ENCODE data around the gene FLACC1. TPM values are rescaled to one million over a fixed set of nuclear protein-coding genes. Genes with fewer than 3 reads are reported as not detected.

Gene FLACC1
- total RNA-seq, 1 donor from 2014 or later, result 6.5 TPM

DNA sequence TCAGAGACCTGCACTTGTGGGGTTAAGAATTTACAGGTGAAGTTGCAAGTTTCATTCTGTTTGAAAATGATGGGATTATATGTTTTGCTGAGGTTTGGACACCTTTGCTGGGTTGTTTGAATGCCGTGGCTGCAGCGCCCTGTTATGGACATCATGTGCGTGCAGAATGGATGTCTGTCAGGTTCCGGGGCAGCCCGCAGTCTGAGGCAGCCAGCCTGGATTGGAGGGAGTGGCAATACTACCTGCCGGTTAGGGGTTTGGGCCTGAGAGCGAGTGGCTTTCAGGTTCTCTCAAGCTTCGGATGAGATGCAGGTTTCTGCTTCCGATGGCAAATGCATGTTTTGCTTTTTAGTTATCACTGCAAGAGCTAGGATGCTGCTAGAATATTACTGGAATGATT is 95.7 kb downstream of the FLACC1 start:
- intact Hi-C loops (cut with DNase I), result no loop called here
- no peak for ATAC-seq
- no peak for DNase-seq (ENCODE audit: missing footprints)

DNA sequence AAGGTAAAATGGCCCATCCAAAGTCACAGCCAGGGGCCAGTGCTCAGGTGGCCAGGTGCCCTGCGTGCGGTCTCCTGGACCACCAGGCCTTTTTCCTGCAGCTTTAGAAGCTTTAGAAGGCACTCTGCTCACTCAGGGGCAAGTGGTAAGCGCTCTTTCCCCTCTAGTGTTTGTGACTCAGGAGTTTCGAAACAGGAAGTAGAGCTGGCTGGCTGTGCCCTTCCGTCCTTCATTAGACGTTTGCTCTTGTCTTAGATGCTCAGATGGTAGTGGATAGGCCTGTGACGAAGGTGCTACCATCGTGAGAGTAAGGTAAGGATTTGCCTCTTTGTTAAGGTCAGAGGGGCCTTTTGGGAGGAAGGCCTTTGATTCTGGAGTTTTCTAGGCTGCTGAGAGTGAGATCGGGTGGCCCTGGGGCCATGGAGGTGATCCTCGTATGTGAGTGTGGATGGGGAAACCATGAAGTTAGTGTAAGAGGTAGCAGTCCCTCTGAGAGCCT is 96.8 kb downstream of the FLACC1 start, which contains the start of gene CASP8:
Gene CASP8 (plus strand): TSS at position 235 of the 499 bp plus-strand sequence. CDS start 5,951 bp downstream, outside the sequence.
- ATAC-seq (no peak), DNase-seq (ENCODE audit: missing footprints) (peak; percentile 73)
- intact Hi-C loops (cut with DNase I), result no loop called here

DNA sequence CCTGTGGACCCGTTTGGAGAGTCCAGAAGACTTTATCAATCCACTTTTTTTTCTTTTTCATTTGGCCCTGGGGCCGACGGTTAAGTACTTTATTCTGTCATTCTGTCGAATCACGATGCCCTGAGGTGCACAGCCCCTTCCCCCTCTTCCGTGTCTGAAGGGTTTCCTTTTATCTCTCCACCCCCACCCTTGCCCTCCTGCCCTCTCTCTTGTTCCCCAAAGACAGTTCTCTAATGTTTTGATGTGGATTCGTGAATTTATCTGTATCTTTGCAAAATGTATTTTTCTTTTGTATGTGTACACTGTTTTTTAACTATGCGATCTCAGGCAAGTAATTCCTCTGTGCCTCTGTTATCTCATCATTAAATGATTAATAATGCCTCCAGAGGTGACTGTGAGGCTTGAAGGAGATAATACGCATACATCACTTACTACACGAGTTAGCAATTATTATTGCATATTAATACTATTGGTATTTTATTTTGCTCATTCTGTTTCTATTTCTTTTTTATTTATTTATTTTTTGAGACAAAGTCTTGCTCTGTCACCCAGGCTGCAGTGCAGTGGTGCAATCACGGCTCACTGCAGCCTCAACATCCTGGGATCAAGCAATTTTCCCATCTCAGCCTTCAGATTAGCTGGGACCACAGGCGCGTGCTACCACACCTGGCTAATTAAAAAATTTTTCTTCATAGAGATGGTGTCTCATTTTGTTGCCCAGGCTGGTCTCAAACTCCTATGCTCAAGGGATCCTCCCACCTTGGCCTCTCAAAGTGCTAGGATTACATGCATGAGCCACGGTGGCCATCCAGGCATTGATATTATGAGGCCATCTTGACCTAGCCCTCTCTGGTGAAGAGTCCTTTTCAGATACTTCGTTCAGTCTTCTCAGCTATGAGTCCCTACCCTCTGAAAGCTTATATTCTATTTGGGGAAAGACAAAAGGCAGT is 98.2 kb downstream of the FLACC1 start:
- intact Hi-C loops (cut with DNase I), result loop anchor here (5.0 kb wide), 1 partner anchor 103 kb away; no protein-coding TSS in a partner anchor
- DNase-seq (ENCODE audit: missing footprints) (no peak), ATAC-seq (peak; percentile 24)

DNA sequence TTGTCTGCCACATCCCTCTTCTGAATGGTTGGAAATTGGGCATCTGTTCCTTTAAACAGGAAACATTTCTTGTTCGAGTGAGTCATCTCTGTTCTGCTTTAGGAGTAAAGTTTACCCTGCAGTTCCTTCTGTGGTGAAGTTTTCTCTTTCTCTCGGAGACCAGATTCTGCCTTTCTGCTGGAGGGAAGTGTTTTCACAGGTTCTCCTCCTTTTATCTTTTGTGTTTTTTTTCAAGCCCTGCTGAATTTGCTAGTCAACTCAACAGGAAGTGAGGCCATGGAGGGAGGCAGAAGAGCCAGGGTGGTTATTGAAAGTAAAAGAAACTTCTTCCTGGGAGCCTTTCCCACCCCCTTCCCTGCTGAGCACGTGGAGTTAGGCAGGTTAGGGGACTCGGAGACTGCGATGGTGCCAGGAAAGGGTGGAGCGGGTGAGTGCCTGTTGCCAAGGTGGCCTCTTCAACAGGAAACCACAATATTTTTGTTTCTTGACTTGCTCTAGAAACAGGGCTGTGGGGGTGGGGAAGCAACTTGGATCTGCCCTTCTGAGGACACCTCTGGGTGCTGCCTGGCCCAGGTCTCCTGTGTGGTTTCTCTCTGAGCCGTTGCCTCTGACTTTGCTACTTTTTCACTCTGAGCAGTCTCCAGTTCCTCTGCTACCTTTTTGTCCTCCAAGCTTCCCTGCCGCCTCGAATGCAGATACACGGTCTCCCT is 99.0 kb downstream of the FLACC1 start:
- intact Hi-C loops (cut with DNase I), result loop anchor here (5.0 kb wide), 1 partner anchor 104 kb away; no protein-coding TSS in a partner anchor
- peak; percentile 77 for ATAC-seq
- DNase-seq (ENCODE audit: missing footprints), result peak; percentile 79

DNA sequence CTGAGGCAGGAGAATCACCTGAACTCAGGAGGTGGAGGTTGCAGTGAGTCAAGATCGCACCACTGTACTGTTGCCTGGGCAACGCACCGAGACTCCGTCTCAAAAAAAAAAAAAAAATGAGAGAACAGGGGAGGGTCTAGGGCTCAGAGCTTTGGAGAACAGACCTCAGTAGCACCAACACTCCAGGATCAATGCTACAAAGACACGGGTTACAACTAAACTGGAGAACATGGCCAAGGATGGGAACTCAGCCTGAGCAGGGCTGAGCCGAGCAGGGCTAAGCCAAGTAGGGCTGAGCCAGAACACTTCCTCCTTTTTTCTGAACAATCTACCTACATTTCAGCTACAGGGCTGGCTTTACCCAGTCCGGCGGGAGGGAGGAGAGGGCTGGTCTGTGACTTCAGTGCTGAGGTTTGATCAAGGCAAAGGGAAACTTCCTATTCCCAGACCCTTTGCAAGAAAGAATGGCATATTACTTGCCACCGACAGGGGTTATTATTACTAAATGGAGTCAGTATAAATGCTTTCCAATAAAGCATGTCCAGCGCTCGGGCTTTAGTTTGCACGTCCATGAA is 99.7 kb downstream of the FLACC1 start:
- intact Hi-C loops (cut with DNase I), result loop anchor here (5.0 kb wide), 1 partner anchor 105 kb away; no protein-coding TSS in a partner anchor
- ATAC-seq (peak; percentile 59), DNase-seq (ENCODE audit: missing footprints) (peak; percentile 78)

DNA sequence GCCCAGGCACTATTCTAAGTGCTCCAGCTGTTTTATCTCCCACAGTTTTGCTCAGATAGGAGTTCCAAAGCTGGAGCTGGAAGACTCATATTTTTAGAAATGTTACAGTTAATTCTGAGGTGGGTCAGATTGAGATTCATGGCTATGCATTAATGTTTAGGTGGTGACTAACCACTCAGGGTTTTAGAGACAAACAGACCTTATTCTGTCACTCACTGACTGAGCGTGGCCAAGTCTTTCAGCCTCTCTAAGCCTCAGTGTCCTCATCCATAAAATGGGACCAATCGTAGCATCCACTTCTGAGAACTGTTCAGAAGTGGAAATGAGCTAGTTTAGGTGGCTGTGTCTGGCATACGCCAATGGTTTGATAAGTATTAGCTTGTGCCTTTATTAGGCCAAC is 101.1 kb downstream of the FLACC1 start:
- DNase-seq (ENCODE audit: missing footprints) (no peak), ATAC-seq (no peak)
- intact Hi-C loops (cut with DNase I), result loop anchor here (5.0 kb wide), 1 partner anchor 106 kb away; no protein-coding TSS in a partner anchor

DNA sequence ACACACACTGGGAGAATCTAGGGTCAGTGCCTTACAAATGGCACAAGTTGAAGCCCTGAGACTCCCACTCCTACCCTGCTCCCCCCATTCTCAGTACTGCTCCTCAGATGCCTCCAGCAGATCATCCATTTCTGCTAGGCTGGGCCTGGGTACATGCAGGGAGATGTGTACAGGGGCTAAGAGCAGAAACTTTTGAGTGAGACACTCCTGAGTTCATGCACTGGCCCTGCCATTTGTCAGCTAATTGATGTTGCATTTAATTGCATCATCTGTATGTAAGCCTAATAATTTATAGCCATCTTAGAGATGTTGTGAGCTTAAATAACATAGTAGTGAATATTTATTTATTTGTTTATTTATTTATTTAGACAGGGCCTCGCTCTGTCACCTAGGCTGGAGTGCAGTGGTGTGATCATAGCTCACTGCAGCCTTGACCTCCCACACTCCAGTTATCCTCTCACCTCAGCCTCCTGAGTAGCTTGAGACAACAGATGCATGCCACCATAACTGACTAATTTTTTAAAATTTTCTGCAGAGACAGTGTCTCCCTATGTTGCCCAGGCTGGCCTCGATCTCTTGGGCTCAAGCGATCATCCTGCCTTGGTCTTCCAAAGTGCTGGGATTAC is 101.6 kb downstream of the FLACC1 start:
- no peak for ATAC-seq
- DNase-seq (ENCODE audit: missing footprints), result no peak
- intact Hi-C loops (cut with DNase I), result loop anchor here (5.0 kb wide), 1 partner anchor 107 kb away; no protein-coding TSS in a partner anchor

DNA sequence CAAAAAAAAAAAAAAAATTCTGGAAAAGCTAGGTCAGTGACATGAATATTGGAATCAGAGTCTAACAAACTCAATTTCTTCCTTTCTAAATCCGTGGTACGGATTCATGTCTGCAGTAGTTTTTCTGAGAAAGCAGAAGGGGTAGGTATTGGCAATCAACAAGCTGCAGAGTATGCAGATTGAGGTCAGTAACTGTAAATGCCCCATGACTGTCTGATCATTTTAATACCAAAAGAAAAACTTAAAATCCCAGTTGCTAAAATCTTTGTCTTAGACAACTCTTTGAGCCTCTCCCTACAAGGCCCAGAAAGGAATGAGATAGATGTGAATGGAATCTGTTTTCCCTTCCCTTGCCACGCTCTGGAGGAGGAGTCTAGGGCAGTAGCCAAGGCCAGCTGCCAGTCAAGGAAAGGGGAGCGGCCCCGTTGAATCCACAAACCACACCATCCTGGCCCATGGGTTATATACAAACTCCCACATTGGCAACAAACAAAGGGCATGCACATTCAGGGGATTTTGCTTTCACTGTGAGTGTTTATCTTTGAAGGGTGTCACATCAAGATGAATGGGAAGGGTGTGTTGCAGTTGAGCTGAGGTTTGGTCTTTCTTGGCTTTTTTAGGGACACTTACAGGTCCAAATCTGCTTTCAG is 102.9 kb downstream of the FLACC1 start:
- DNase-seq (ENCODE audit: missing footprints) (no peak), ATAC-seq (no peak)
- intact Hi-C loops (cut with DNase I), result no loop called here

DNA sequence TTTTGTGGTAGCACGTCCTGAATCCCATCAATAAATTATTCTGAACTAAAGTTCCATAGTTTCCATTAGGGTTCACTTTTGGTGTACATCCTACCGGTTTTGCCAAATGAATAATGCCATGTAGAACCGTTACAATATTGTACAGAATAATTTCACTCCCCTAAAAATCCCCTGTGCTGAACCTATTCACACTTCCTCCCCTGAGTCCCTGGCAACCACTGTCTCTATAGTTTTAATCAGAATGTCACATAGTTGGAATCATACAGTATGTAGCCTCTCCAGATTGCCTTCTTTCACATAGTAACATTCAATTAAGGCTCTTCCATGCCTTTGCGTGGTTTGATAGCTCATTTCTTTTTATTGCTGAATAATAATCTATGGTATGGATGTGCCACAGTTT is 106.4 kb downstream of the FLACC1 start:
- intact Hi-C loops (cut with DNase I), result no loop called here
- DNase-seq (ENCODE audit: missing footprints), result no peak
- ATAC-seq, result no peak

DNA sequence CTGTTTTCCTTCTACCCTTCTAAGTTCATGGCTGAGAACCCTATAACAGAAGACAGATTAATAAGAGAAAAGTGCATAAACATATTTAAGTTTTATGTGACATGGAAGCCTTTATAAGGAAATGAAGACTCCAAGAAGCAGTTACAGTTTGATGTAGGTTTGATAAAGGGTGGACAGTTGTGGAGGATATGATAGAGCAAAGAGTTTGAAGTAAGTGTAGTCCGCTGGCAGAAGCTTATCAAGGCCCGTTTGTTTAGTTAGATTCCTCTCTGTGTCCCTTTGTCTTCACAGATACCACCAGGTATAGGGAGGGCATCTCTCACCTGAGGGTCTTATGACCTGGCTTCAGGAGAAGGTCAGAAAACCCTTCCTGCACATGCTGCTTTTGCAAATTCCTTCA is 107.3 kb downstream of the FLACC1 start:
- no peak for DNase-seq (ENCODE audit: missing footprints)
- no peak for ATAC-seq
- intact Hi-C loops (cut with DNase I), result no loop called here

DNA sequence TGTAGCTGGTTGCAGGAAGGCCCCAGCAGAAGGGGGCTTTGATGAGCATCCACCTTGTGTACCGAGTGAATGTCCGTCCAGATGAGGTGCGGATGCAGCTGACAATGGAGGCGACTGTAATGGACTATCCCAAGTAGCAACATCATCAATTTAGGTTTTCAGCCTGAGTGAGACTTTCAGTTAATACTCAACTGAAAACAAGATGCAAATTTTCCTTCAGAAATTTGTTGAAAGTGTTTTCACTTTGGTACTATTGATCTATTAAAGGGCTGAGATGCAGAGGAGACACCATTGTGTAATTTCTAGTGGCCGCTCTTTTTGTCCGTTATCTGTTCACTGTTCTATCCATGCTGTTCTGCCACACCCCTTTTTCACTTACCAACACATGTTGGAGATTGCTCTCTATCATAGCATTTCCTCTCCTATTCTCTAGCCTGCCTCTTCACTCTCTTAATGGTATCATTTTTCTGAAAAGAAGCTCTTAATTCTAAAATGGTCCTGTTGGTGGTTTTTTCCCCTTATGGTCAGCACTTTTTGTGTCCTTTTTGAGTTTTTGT is 108.8 kb downstream of the FLACC1 start:
- ATAC-seq, result no peak
- intact Hi-C loops (cut with DNase I), result no loop called here

DNA sequence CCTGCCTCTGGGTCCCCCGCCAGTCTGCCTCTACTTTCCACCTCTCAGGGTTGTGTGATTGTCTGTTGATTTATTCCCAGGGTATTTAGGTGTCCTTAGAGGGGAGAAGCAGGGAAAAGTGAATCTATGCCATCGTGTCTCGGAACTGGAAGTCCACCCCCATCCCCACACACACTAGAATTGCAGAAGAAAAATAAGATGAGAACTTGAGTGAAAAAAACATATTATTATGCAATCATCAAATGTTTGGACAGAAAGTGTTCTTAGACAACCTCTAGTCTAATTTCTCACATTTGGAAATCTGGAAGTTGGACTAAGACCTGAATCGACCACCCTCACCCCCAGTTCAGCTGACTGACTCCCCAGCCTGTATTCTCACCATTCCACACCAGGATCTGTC is 110.9 kb downstream of the FLACC1 start:
- intact Hi-C loops (cut with DNase I), result no loop called here
- no peak for DNase-seq (ENCODE audit: missing footprints)
- ATAC-seq, result no peak

More for the DNA sequence above, 108.8 kb downstream of the FLACC1 start:
- no peak for DNase-seq (ENCODE audit: missing footprints)

DNA sequence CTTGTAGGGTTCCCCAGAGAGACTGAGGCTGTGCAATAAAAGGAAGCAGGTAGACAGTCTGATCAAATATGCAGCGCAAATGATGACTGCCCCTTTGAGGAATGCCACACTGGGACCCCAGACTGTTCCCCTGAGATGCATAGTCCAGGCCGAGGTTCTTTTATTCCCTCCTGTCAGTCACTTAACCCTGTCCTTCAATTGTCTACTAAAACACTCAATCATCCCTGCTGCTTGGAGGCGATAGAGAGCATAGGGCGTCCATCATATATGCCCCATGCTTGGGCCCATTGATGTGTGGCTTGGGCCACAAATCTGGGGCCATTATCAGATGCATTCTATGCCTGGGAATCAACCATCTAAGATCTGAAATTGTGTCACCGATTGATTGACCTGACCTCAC is 112.3 kb downstream of the FLACC1 start:
- intact Hi-C loops (cut with DNase I), result no loop called here
- DNase-seq (ENCODE audit: missing footprints) (no peak), ATAC-seq (no peak)

DNA sequence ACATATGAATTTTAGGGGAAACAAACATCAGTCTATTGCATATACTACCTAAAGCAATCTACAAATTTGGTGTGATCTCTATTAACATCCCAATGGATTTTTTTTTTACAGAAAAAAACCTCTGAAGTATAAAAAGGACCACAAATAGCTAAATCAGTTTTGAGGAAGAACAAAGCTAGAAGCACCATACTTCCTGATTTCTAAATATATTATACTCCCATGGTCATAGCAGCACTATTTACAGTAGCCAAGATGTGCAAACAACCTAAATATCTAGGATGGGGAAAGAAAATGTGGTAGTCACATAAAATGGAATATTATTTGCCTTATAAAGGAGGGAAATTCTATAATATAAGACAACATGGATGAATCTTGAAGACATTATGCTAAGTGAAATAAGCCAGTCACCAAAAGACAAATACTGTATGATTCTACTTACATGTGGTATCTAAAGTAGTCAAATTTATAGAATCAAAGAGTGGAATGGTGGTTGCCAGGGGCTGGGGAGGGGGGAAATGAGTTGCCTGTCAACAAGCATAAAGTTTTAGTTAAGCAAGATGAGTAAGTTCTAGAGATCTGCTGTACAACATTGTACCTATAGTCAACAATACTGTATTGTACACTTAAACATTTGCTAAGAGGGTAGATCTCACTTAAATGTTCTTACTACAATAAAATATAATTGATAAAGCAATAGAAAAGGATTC is 114.4 kb downstream of the FLACC1 start:
- no peak for DNase-seq (ENCODE audit: missing footprints)
- intact Hi-C loops (cut with DNase I), result no loop called here
- ATAC-seq, result no peak

DNA sequence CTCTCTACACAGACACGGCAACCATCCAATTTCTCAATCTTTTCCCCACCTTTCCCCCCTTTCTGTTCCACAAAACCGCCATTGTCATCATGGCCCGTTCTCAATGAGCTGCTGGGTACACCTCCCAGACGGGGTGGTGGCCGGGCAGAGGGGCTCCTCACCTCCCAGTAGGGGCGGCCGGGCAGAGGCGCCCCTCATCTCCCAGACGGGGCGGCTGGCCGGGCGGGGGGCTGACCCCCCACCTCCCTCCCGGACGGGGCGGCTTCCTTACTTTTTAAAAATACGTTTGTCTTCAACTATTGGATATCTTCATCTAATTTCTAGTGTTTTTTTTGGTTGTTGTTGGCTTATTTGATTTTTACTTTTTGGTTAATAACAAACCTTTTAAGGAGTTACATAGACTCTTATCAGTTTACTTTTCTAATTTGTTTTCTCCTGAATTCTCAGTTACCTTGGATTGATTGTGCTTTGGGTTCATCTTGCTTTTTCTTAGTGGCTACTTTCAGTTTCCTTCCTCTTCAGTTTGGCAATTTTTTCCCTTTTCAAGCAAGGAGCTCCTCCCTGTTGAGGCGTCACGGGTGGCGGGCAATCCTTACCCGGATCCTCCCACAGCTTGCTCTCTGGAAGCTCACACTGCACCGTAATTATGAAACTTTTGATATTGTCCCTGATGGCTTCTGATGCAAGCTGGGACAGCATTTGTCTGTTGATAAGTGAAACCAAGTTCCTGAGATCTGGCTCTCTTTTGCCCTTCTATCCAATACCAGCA is 117.8 kb downstream of the FLACC1 start:
- DNase-seq (ENCODE audit: missing footprints) (peak; percentile 90), ATAC-seq (peak; percentile 91)
- intact Hi-C loops (cut with DNase I), result loop anchor here (5.0 to 10.0 kb wide), 3 partner anchors 123 to 405 kb away; partner anchors contain the start of genes STRADB, TMEM237 and TRAK2
